H9 (cell line): ENCODE measurements around the gene CTDSPL2. TPM values are rescaled to one million over a fixed set of nuclear protein-coding genes. Genes with fewer than 3 reads are reported as not detected.

Source experiments
- DNase-seq: peaks from one replicate; pipeline ENCODE4 v3.0.0-alpha.2; 2017
- H2AFZ ChIP-seq: one replicate; pipeline ENCODE4 v1.6.1; 2013; ENCODE audit warnings: mild to moderate bottlenecking, low read length, control low read depth, moderate library complexity
- H2AK5ac ChIP-seq: 2 replicates; pipeline ENCODE4 v1.6.1; 2013; ENCODE audit warnings: low read length, control low read depth, mixed read lengths; ENCODE audit not compliant: insufficient read length
- H2BK120ac ChIP-seq: one replicate; pipeline ENCODE4 v1.6.1; 2013; ENCODE audit warnings: low read depth, mild to moderate bottlenecking, low read length, control low read depth, inconsistent platforms; ENCODE audit not compliant: poor library complexity, severe bottlenecking
- H2BK12ac ChIP-seq: 2 replicates; pipeline ENCODE4 v1.6.1; 2013; ENCODE audit warnings: low read length, control low read depth, mixed read lengths, low read depth; ENCODE audit not compliant: insufficient read length
- H2BK15ac ChIP-seq: 2 replicates; pipeline ENCODE4 v1.6.1; 2013; ENCODE audit warnings: low read depth, low read length, control low read depth
- H2BK20ac ChIP-seq: one replicate; pipeline ENCODE4 v1.6.1; 2013; ENCODE audit warnings: low read depth, mild to moderate bottlenecking, low read length, control low read depth, inconsistent platforms; ENCODE audit not compliant: poor library complexity, severe bottlenecking
- H2BK5ac ChIP-seq: 2 replicates; pipeline ENCODE4 v1.6.1; 2013; ENCODE audit warnings: low read length, control low read depth, mixed read lengths; ENCODE audit not compliant: insufficient read length
- H3K14ac ChIP-seq: 2 replicates; pipeline ENCODE4 v1.6.1; 2013; ENCODE audit warnings: low read length, control low read depth; ENCODE audit not compliant: insufficient read depth
- H3K18ac ChIP-seq: 2 replicates; pipeline ENCODE4 v1.6.1; 2013; ENCODE audit warnings: low read depth, mild to moderate bottlenecking, mixed read lengths, low read length, control low read depth; ENCODE audit not compliant: insufficient read length
- H3K23ac ChIP-seq: 2 replicates; pipeline ENCODE4 v1.6.1; 2013; ENCODE audit warnings: low read length, control low read depth, mixed read lengths, low read depth; ENCODE audit not compliant: insufficient read length
- H3K23me2 ChIP-seq: 2 replicates; pipeline ENCODE4 v1.6.1; 2013; ENCODE audit warnings: low read depth, mild to moderate bottlenecking, mixed read lengths, low read length, control low read depth; ENCODE audit not compliant: insufficient read length, poor library complexity, severe bottlenecking
- H3K27ac ChIP-seq: 2 replicates; pipeline ENCODE4 v1.5.1; 2013; ENCODE audit warnings: low read length, control low read depth, mixed read lengths, low read depth; ENCODE audit not compliant: insufficient read length
- H3K27me3 ChIP-seq: 2 replicates; pipeline ENCODE4 v1.6.1; 2013; ENCODE audit warnings: low read length, control low read depth, inconsistent platforms; ENCODE audit not compliant: insufficient read depth
- H3K4ac ChIP-seq: 2 replicates; pipeline ENCODE4 v1.6.1; 2013; ENCODE audit warnings: low read depth, mild to moderate bottlenecking, control low read depth, inconsistent platforms, low read length, moderate library complexity
- H3K4me1 ChIP-seq: 2 replicates; pipeline ENCODE4 v1.6.1; 2013; ENCODE audit warnings: low read length, control low read depth, inconsistent platforms; ENCODE audit not compliant: insufficient read depth
- H3K4me2 ChIP-seq: 2 replicates; pipeline ENCODE4 v1.6.1; 2013; ENCODE audit warnings: low read length, control low read depth, mixed read lengths; ENCODE audit not compliant: insufficient read length, insufficient read depth
- H3K56ac ChIP-seq: 2 replicates; pipeline ENCODE4 v1.6.1; 2013; ENCODE audit warnings: low read depth, mild to moderate bottlenecking, mixed read lengths, low read length, control low read depth; ENCODE audit not compliant: insufficient read length
- H3K79me1 ChIP-seq: 2 replicates; pipeline ENCODE4 v1.6.1; 2013; ENCODE audit warnings: low read depth, mild to moderate bottlenecking, moderate library complexity, low read length, control low read depth, inconsistent platforms; ENCODE audit not compliant: insufficient read depth, poor library complexity, severe bottlenecking
- H3K79me2 ChIP-seq: 2 replicates; pipeline ENCODE4 v1.6.1; 2013; ENCODE audit warnings: low read length, control low read depth, inconsistent platforms; ENCODE audit not compliant: insufficient read depth
- H3K9ac ChIP-seq: 2 replicates; pipeline ENCODE4 v1.6.1; 2013; ENCODE audit warnings: low read length, control low read depth, mixed read lengths; ENCODE audit not compliant: insufficient read length; ENCODE audit errors: extremely low read depth
- H3K9me3 ChIP-seq: one replicate; pipeline ENCODE4 v1.6.1; 2013; ENCODE audit warnings: low read depth, low read length, inconsistent platforms; ENCODE audit not compliant: control insufficient read depth
- H3T11ph ChIP-seq: one replicate; pipeline ENCODE4 v1.6.1; 2013; ENCODE audit warnings: mild to moderate bottlenecking, low read length, control low read depth, inconsistent platforms
- H4K20me1 ChIP-seq: one replicate; pipeline ENCODE4 v1.6.1; 2013; ENCODE audit not compliant: control insufficient read depth, insufficient read length, insufficient read depth
- H4K5ac ChIP-seq: 2 replicates; pipeline ENCODE4 v1.6.1; 2013; ENCODE audit warnings: low read depth, mild to moderate bottlenecking, mixed read lengths, low read length, control low read depth; ENCODE audit not compliant: insufficient read length
- H4K8ac ChIP-seq: replicated peaks from 2 replicates; pipeline ENCODE4 v1.6.1; 2013; ENCODE audit warnings: low read length, control low read depth, mixed read lengths, low read depth; ENCODE audit not compliant: insufficient read length
- H4K91ac ChIP-seq: 2 replicates; pipeline ENCODE4 v1.6.1; 2013; ENCODE audit warnings: low read depth, mild to moderate bottlenecking, moderate library complexity, mixed read lengths, low read length, control low read depth; ENCODE audit not compliant: insufficient read length
- H3K27ac Mint-ChIP-seq, 3 experiments: 2 replicates in 2 of 3; 3 replicates in 1 of 3; pipeline ENCODE4 v1.8.0; 2020 to 2021; ENCODE audit warnings: mixed read lengths in 3 of 3, mild to moderate bottlenecking in 1 of 3, moderate library complexity in 1 of 3
- H3K27me3 Mint-ChIP-seq: 2 replicates; pipeline ENCODE4 v1.8.0; 2021; ENCODE audit warnings: low read depth, mild to moderate bottlenecking, moderate library complexity, mixed read lengths
- H3K36me3 Mint-ChIP-seq, 3 experiments: 2 replicates in 2 of 3; 3 replicates in 1 of 3; pipeline ENCODE4 v1.8.0; 2020 to 2021; ENCODE audit warnings: low read depth in 3 of 3, mixed read lengths in 3 of 3; ENCODE audit not compliant: insufficient read depth in 1 of 3
- H3K4me1 Mint-ChIP-seq, 2 experiments: 2 replicates each; pipeline ENCODE4 v1.8.0; 2020; ENCODE audit warnings: mixed read lengths in 2 of 2
- H3K4me3 Mint-ChIP-seq, 2 experiments: 2 replicates in 1 of 2; 3 replicates in 1 of 2; pipeline ENCODE4 v1.8.0; 2020 to 2021; ENCODE audit warnings: mild to moderate bottlenecking in 2 of 2, mixed read lengths in 2 of 2, moderate library complexity in 1 of 2
- H3K9me3 Mint-ChIP-seq, 2 experiments: 2 replicates in 1 of 2; 3 replicates in 1 of 2; pipeline ENCODE4 v1.8.0; 2020; ENCODE audit warnings: mild to moderate bottlenecking in 2 of 2, mixed read lengths in 2 of 2, moderate library complexity in 1 of 2
- WGBS: extraction: QIAGEN DNeasy Blood & Tissue Kit; methylation state at CpG from one replicate; pipeline ENCODE4 v1.1.7; 2013; ENCODE audit warnings: missing lambda C conversion rate, low lambda C conversion rate, mixed read lengths; ENCODE audit not compliant: insufficient read length; ENCODE audit errors: extremely low coverage; 5-methylcytosine and 5-hydroxymethylcytosine counted together
- total RNA-seq: library from RNA; stranded (reverse); gene quantifications from 2 replicates; pipeline ENCODE4 v1.2.1, GENCODE V29; 2021
- TF ChIP-seq, protein P1 (sequence below): fragments of 200-600 bp; sonication (generic); conservative IDR thresholded peaks from 3 replicates; pipeline ENCODE4 v1.8.0; 2021; ENCODE audit warnings: antibody characterized with exemption, mild to moderate bottlenecking

CTDSPL2 gene
- total RNA-seq, 1 experiment from 2014 or later, result 78.8 TPM

- Histone ChIP-seq H2BK12ac (no peak overlapping the region), H4K5ac (no peak overlapping the region), H3K23me2 (peaks cover 14% of the 10 kb centered on the region), H2BK20ac (no peak overlapping the region), H2BK15ac (no peak overlapping the region), H3K56ac (no peak overlapping the region), H3K4me1 (no peaks in the 10 kb centered on the region), H4K8ac (no peak overlapping the region), H2AK5ac (no peak overlapping the region), H3K18ac (peak overlapping the region; percentile 63), H2BK5ac (peak overlapping the region; percentile 42), H3K23ac (no peak overlapping the region), H4K91ac (no peak overlapping the region), H3K79me1 (no peaks in the 10 kb centered on the region), H2BK120ac (no peak overlapping the region), H4K20me1 (no peaks in the 10 kb centered on the region), H3K9me3 (no peaks in the 10 kb centered on the region), H3K27ac (peak overlapping the region; percentile 48), H3K14ac (peak overlapping the region; percentile 88; the same call in 1 of the 2 replicates), H3K9ac (peak overlapping the region; percentile 83), H3K4me2 (peak overlapping the region; percentile 92), H3T11ph (no peak overlapping the region), H2AFZ (peak overlapping the region; percentile 25), H3K79me2 (peaks cover 4% of the 10 kb centered on the region; the same call in 1 of the 2 replicates), H3K27me3 (no peaks in the 10 kb centered on the region), H3K4ac (no peak overlapping the region)
- H3K9me3 Mint-ChIP-seq, result no peaks in the 10 kb centered on the region
- H3K27ac Mint-ChIP-seq, result peak overlapping the region; percentile 83 to 97 (median 95); a peak in 6 of 7 replicates
- TF ChIP-seq, protein P1, sequence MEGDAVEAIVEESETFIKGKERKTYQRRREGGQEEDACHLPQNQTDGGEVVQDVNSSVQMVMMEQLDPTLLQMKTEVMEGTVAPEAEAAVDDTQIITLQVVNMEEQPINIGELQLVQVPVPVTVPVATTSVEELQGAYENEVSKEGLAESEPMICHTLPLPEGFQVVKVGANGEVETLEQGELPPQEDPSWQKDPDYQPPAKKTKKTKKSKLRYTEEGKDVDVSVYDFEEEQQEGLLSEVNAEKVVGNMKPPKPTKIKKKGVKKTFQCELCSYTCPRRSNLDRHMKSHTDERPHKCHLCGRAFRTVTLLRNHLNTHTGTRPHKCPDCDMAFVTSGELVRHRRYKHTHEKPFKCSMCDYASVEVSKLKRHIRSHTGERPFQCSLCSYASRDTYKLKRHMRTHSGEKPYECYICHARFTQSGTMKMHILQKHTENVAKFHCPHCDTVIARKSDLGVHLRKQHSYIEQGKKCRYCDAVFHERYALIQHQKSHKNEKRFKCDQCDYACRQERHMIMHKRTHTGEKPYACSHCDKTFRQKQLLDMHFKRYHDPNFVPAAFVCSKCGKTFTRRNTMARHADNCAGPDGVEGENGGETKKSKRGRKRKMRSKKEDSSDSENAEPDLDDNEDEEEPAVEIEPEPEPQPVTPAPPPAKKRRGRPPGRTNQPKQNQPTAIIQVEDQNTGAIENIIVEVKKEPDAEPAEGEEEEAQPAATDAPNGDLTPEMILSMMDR, result no peak
- WGBS, result no CpG with 5 or more reads among the region's 36 CpGs
- H3K36me3 Mint-ChIP-seq, result peaks cover 12 to 31% (median 29%) of the 10 kb centered on the region in 3 experiments
- peak; percentile 41 for DNase-seq
- H3K27me3 Mint-ChIP-seq, result no peaks in the 10 kb centered on the region
- H3K4me1 Mint-ChIP-seq, result peaks cover 12 to 24% of the 10 kb centered on the region in 2 experiments
- H3K4me3 Mint-ChIP-seq, result peak overlapping the region; percentile 90 to 93
Observed at GRCh38 chr15:44535523-44536301, 108.3 kb downstream of the CTDSPL2 start.
